GM12878 (cell line): ENCODE data around the gene SUPT4H1. TPM values are rescaled to one million over a fixed set of nuclear protein-coding genes. Genes with fewer than 3 reads are reported as not detected.

Source experiments
- ATF7 ChIP-seq: fragments of 450-650 bp; IDR thresholded peaks from 2 replicates; pipeline ENCODE4 v1.6.1; 2016; ENCODE audit warnings: low read depth, mild to moderate bottlenecking
- BHLHE40 ChIP-seq, 2 experiments: fragments of 450-650 bp in 1 of 2; IDR thresholded peaks; 2 replicates each; pipeline ENCODE4 v1.6.1; 2011 to 2017; ENCODE audit warnings: low read depth in 2 of 2, borderline replicate concordance in 1 of 2, improper control_type of control experiment in 1 of 2, low read length in 1 of 2, mild to moderate bottlenecking in 1 of 2
- CREB1 ChIP-seq: IDR thresholded peaks from 2 replicates; pipeline ENCODE4 v1.6.1; 2012; ENCODE audit warnings: low read depth, mild to moderate bottlenecking, inconsistent platforms
- EED ChIP-seq: sonication (generic); IDR thresholded peaks from 2 replicates; pipeline ENCODE4 v1.6.1; 2016; ENCODE audit warnings: antibody characterized with exemption, low read depth
- EP300 ChIP-seq, 2 experiments: fragments of 150-350 bp in 1 of 2; IDR thresholded peaks; 2 replicates each; pipeline ENCODE4 v1.6.1; 2011 to 2012; ENCODE audit warnings: low read depth in 2 of 2, low read length in 2 of 2, borderline replicate concordance in 1 of 2, improper control_type of control experiment in 1 of 2, inconsistent platforms in 1 of 2; ENCODE audit not compliant: control insufficient read depth in 1 of 2
- ESRRA ChIP-seq: IDR thresholded peaks from 2 replicates; pipeline ENCODE4 v1.6.1; 2012; ENCODE audit warnings: mild to moderate bottlenecking, low read length, improper control_type of control experiment
- FOXM1 ChIP-seq: IDR thresholded peaks from 2 replicates; pipeline ENCODE4 v1.6.1; 2012; ENCODE audit warnings: low read depth, mild to moderate bottlenecking, inconsistent platforms, low read length, moderate library complexity
- HDAC2 ChIP-seq: fragments of 200-600 bp; sonication (generic); IDR thresholded peaks from 2 replicates; pipeline ENCODE4 v1.6.1; 2017
- HSF1 ChIP-seq: fragments of 150-350 bp; IDR thresholded peaks from 2 replicates; pipeline ENCODE4 v1.6.1; 2014; ENCODE audit warnings: mild to moderate bottlenecking, low read depth, low read length
- IKZF1 ChIP-seq: fragments of 450-650 bp; conservative IDR thresholded peaks from 2 replicates; pipeline ENCODE4 v1.6.1; 2017; ENCODE audit warnings: antibody characterized with exemption, mild to moderate bottlenecking
- KLF5 ChIP-seq: fragments of 450-650 bp; IDR thresholded peaks from 2 replicates; pipeline ENCODE4 v1.6.1; 2014; ENCODE audit warnings: mild to moderate bottlenecking; ENCODE audit not compliant: partially characterized antibody
- MAX ChIP-seq: IDR thresholded peaks from 2 replicates; pipeline ENCODE4 v1.6.1; 2012; ENCODE audit warnings: low read depth, low read length, improper control_type of control experiment
- MTA2 ChIP-seq: fragments of 450-650 bp; IDR thresholded peaks from 2 replicates; pipeline ENCODE4 v1.6.1; 2016; ENCODE audit warnings: low read depth, mild to moderate bottlenecking, moderate library complexity
- MTA3 ChIP-seq: IDR thresholded peaks from 2 replicates; pipeline ENCODE4 v1.6.1; 2012; ENCODE audit warnings: low read length, inconsistent platforms, borderline replicate concordance
- NFYA ChIP-seq: IDR thresholded peaks from 2 replicates; pipeline ENCODE4 v1.6.1; 2011; ENCODE audit warnings: low read depth, mild to moderate bottlenecking, low read length, improper control_type of control experiment, borderline replicate concordance
- NKRF ChIP-seq: fragments of 450-650 bp; conservative IDR thresholded peaks from 2 replicates; pipeline ENCODE4 v1.6.1; 2017; ENCODE audit warnings: mild to moderate bottlenecking, moderate library complexity
- NR2F1 ChIP-seq: fragments of 450-650 bp; conservative IDR thresholded peaks from 2 replicates; pipeline ENCODE4 v1.6.1; 2017; ENCODE audit warnings: mild to moderate bottlenecking
- POLR2A ChIP-seq: IDR thresholded peaks from 2 replicates; pipeline ENCODE4 v1.6.1; 2011; ENCODE audit warnings: low read depth, mild to moderate bottlenecking, low read length
- RAD21 ChIP-seq: IDR thresholded peaks from 2 replicates; pipeline ENCODE4 v1.6.1; 2011; ENCODE audit warnings: mild to moderate bottlenecking, low read depth, low read length, moderate library complexity; ENCODE audit not compliant: insufficient read depth
- RBBP5 ChIP-seq: fragments of 200-600 bp; sonication (generic); conservative IDR thresholded peaks from 2 replicates; pipeline ENCODE4 v1.6.1; 2016
- SIN3A ChIP-seq: IDR thresholded peaks from 2 replicates; pipeline ENCODE4 v1.6.1; 2012; ENCODE audit warnings: low read depth, low read length, improper control_type of control experiment
- SMC3 ChIP-seq: IDR thresholded peaks from 2 replicates; pipeline ENCODE4 v1.6.1; 2011; ENCODE audit warnings: low read length, improper control_type of control experiment, borderline replicate concordance
- SUPT20H ChIP-seq: IDR thresholded peaks from 2 replicates; pipeline ENCODE4 v1.6.1; 2011; ENCODE audit warnings: low read depth, mild to moderate bottlenecking, low read length, moderate library complexity, borderline replicate concordance; ENCODE audit not compliant: control insufficient read depth
- TARDBP ChIP-seq: IDR thresholded peaks from 2 replicates; pipeline ENCODE4 v1.6.1; 2016; ENCODE audit warnings: borderline replicate concordance
- ZBTB33 ChIP-seq: fragments of 450-650 bp; IDR thresholded peaks from 2 replicates; pipeline ENCODE4 v1.6.1; 2017; ENCODE audit warnings: mild to moderate bottlenecking
- polyA plus RNA-seq, 11 experiments: library from polyadenylated mRNA; depleted of rRNA in 4 of 11; unstranded in 6 of 11; stranded (reverse) in 5 of 11; fragments of >200 nt; fragmentation: Nextera tagmentation in 4 of 11; fragmentation: Illumina TruSeq in 1 of 11; extraction: Ambion mirVana in 4 of 11; extraction: Trizol in 1 of 11; gene quantifications; 1 replicate in 1 of 11; 2 replicates in 10 of 11; pipeline versions ENCODE4 v1.2.1 to v1.2.3, GENCODE V29; 2011 to 2016; ENCODE audit warnings: inconsistent platforms in 2 of 11, missing spikeins in 2 of 11, low read depth in 1 of 11
- total RNA-seq, 4 experiments: library from RNA; depleted of rRNA in 3 of 4; stranded (reverse); fragments of >200 nt in 3 of 4; fragmentation: Illumina TruSeq in 1 of 4; extraction: Trizol in 1 of 4; gene quantifications; 2 replicates each; pipeline versions ENCODE4 v1.2.1 to v1.2.3, GENCODE V29; 2013 to 2021

Gene SUPT4H1
- total and polyA plus RNA-seq, 10 of the 15 experiments (the other 5 are each of a cell fraction or from before 2014, with no cell fraction given), result 83.8 to 293 (median 128) TPM

GRCh38 chr17:58351831-58352595 is at the start of gene SUPT4H1 (continued):
- TF ChIP-seq ZBTB33, result no peak
- TF ChIP-seq KLF5, result peak; percentile 97
- TF ChIP-seq ESRRA, result no peak
- TF ChIP-seq IKZF1, result peak; percentile 88
- peak; percentile 91 for TF ChIP-seq POLR2A
- peak; percentile 31; the same call in 1 of the 2 replicates for TF ChIP-seq TARDBP
- TF ChIP-seq EP300 (IDR thresholded peaks at IDR 0.05; ENCODE audit: borderline replicate concordance in 1 of 2, control insufficient read depth in 1 of 2, low read depth in 2 of 2, low read length in 2 of 2), result peak in 1 of 2 experiments; percentile 43; a peak in 2 of 4 replicates
- TF ChIP-seq BHLHE40 (IDR thresholded peaks at IDR 0.05; ENCODE audit: borderline replicate concordance in 1 of 2, low read depth in 2 of 2, low read length in 1 of 2), result peak; percentile 88 to 89
- TF ChIP-seq EED, result 0 out of 2 replicates have a peak, but pooled peaks have one; percentile 15
- TF ChIP-seq SUPT20H, result no peak
- peak; percentile 80 for TF ChIP-seq ATF7
- TF ChIP-seq HDAC2, result no peak
- TF ChIP-seq SIN3A, result peak; percentile 93
- peak; percentile 70; the same call in 1 of the 2 replicates for TF ChIP-seq MTA3
- peak; percentile 14; the same call in 1 of the 2 replicates for TF ChIP-seq HSF1
- 0 out of 2 replicates have a peak, but pooled peaks have one; percentile 58 for TF ChIP-seq FOXM1
- peak; percentile 66 for TF ChIP-seq CREB1
- TF ChIP-seq RBBP5, result no peak
- peak; percentile 87 for TF ChIP-seq NKRF
- TF ChIP-seq RAD21, result peak; percentile 35; the same call in 1 of the 2 replicates
- peak; percentile 19; the same call in 1 of the 2 replicates for TF ChIP-seq SMC3
- peak; percentile 61 for TF ChIP-seq NR2F1
- peak; percentile 41; the same call in 1 of the 2 replicates for TF ChIP-seq MTA2
- TF ChIP-seq NFYA, result no peak
- no peak for TF ChIP-seq MAX
